ENCODE data around the gene SPRYD4.

Gene SPRYD4

GRCh38 chr12:56477521-56478225 is 9.3 kb downstream of the SPRYD4 start:
- no peak overlapping the region for H3K4me3 ChIP-seq (replicated peaks; ENCODE audit: low read depth, low read length)
- H3K36me3 ChIP-seq (ENCODE audit: control insufficient read depth, insufficient read depth, low read length): peaks cover 5% of the 10 kb centered on the region
- DNase-seq (ENCODE audit: extremely low read depth, insufficient read length): no peak
- TF ChIP-seq CTCF (IDR thresholded peaks at IDR 0.05; ENCODE audit: insufficient read depth, low read length, poor library complexity, severe bottlenecking): no peak
- H3K27me3 ChIP-seq (replicated peaks; ENCODE audit: control insufficient read depth, insufficient read depth, low read length): no peaks in the 10 kb centered on the region

- Histone ChIP-seq H3K27me3 (replicated peaks; ENCODE audit: control insufficient read depth, insufficient read depth, low read length) (no peaks in the 10 kb centered on the region), H3K36me3 (ENCODE audit: control insufficient read depth, insufficient read depth, low read length) (peaks cover 1% of the 10 kb centered on the region; the same call in 1 of the 2 replicates), H3K4me3 (replicated peaks; ENCODE audit: low read depth, low read length) (no peak overlapping the region)
- TF ChIP-seq CTCF (IDR thresholded peaks at IDR 0.05; ENCODE audit: insufficient read depth, low read length, poor library complexity, severe bottlenecking): no peak
- DNase-seq (ENCODE audit: extremely low read depth, insufficient read length): no peak
Observed at GRCh38 chr12:56479625-56480024, 11.2 kb downstream of the SPRYD4 start.

- no peaks in the 10 kb centered on the region for H3K36me3 ChIP-seq (ENCODE audit: control insufficient read depth, insufficient read depth, low read length)
- H3K27me3 ChIP-seq (replicated peaks; ENCODE audit: control insufficient read depth, insufficient read depth, low read length): no peaks in the 10 kb centered on the region
- no peak for TF ChIP-seq CTCF (IDR thresholded peaks at IDR 0.05; ENCODE audit: insufficient read depth, low read length, poor library complexity, severe bottlenecking)
- H3K4me3 ChIP-seq (replicated peaks; ENCODE audit: low read depth, low read length): no peak overlapping the region
- DNase-seq (ENCODE audit: extremely low read depth, insufficient read length): no peak
Observed at GRCh38 chr12:56484566-56484965, 16.2 kb downstream of the SPRYD4 start.

GRCh38 chr12:56486694-56487093 is 18.3 kb downstream of the SPRYD4 start:
- no peaks in the 10 kb centered on the region for H3K27me3 ChIP-seq (replicated peaks; ENCODE audit: control insufficient read depth, insufficient read depth, low read length)
- H3K4me3 ChIP-seq (replicated peaks; ENCODE audit: low read depth, low read length): no peak overlapping the region
- no peak for DNase-seq (ENCODE audit: extremely low read depth, insufficient read length)
- H3K36me3 ChIP-seq (ENCODE audit: control insufficient read depth, insufficient read depth, low read length): no peaks in the 10 kb centered on the region
- TF ChIP-seq CTCF (IDR thresholded peaks at IDR 0.05; ENCODE audit: insufficient read depth, low read length, poor library complexity, severe bottlenecking): no peak

GRCh38 chr12:56487448-56488040 is 19.2 kb downstream of the SPRYD4 start:
- Histone ChIP-seq H3K36me3 (ENCODE audit: control insufficient read depth, insufficient read depth, low read length) (no peaks in the 10 kb centered on the region), H3K4me3 (replicated peaks; ENCODE audit: low read depth, low read length) (peak overlapping the region; percentile 68), H3K27me3 (replicated peaks; ENCODE audit: control insufficient read depth, insufficient read depth, low read length) (no peaks in the 10 kb centered on the region)
- no peak for TF ChIP-seq CTCF (IDR thresholded peaks at IDR 0.05; ENCODE audit: insufficient read depth, low read length, poor library complexity, severe bottlenecking)
- peak; percentile 47 for DNase-seq (ENCODE audit: extremely low read depth, insufficient read length)
